ENCODE results near the gene FOXQ1. TPM values are rescaled to one million over a fixed set of nuclear protein-coding genes. Genes with fewer than 3 reads are reported as not detected.

The FOXQ1 gene
- total and polyA plus RNA-seq, 2 of the 13 experiments (the other 11 are each of a cell fraction or from before 2014, with no cell fraction given): 35.2 to 39.8 TPM

GRCh38 chr6:1263850-1264377, 48.0 kb upstream of the FOXQ1 start (continued):
- no peak for TF ChIP-seq NFAT5 (CRISPR knock-in tag; IDR thresholded peaks at IDR 0.05)
- TF ChIP-seq SALL1 (CRISPR knock-in tag; IDR thresholded peaks at IDR 0.05): peak; percentile 99
- 0 out of 2 replicates have a peak, but pooled peaks have one; percentile 9 for TF ChIP-seq USF2 (IDR thresholded peaks at IDR 0.05; ENCODE audit: low read depth, low read length)
- TF ChIP-seq USF2 (CRISPR knock-in tag; IDR thresholded peaks at IDR 0.05; ENCODE audit: borderline replicate concordance): no peak
- TF ChIP-seq DMAP1 (CRISPR knock-in tag; IDR thresholded peaks at IDR 0.05): peak; percentile 72
- TF ChIP-seq IRF2 (CRISPR knock-in tag; IDR thresholded peaks at IDR 0.05): peak; percentile 95
- no peak for TF ChIP-seq KLF12 (CRISPR knock-in tag; IDR thresholded peaks at IDR 0.05; ENCODE audit: borderline replicate concordance)
- no peak for TF ChIP-seq SRSF4 (IDR thresholded peaks at IDR 0.05; ENCODE audit: low read depth, low read length, poor library complexity, severe bottlenecking)
- peak; percentile 97 for TF ChIP-seq ERF (CRISPR knock-in tag; IDR thresholded peaks at IDR 0.05)
- peak; percentile 63; the same call in 1 of the 2 replicates for TF ChIP-seq SIN3A (IDR thresholded peaks at IDR 0.05; ENCODE audit: borderline replicate concordance, low read depth, low read length)
- no peak for TF ChIP-seq ZNF326 (CRISPR knock-in tag; IDR thresholded peaks at IDR 0.05; ENCODE audit: borderline replicate concordance)
- TF ChIP-seq SMYD3 (CRISPR knock-in tag; IDR thresholded peaks at IDR 0.05): peak; percentile 95; the same call in 1 of the 2 replicates
- peak; percentile 65 for TF ChIP-seq HIC2 (CRISPR knock-in tag; IDR thresholded peaks at IDR 0.05; ENCODE audit: low read depth)
- peak; percentile 87 for TF ChIP-seq MLX (CRISPR knock-in tag; IDR thresholded peaks at IDR 0.05)
- peak; percentile 84; the same call in 1 of the 2 replicates for TF ChIP-seq MYC (CRISPR knock-in tag; IDR thresholded peaks at IDR 0.05; ENCODE audit: borderline replicate concordance)
- peak; percentile 76 for TF ChIP-seq ETV5 (CRISPR knock-in tag; IDR thresholded peaks at IDR 0.05; ENCODE audit: borderline replicate concordance)
- TF ChIP-seq SATB2 (CRISPR knock-in tag; IDR thresholded peaks at IDR 0.05): no peak
- peak; percentile 99 for TF ChIP-seq HDAC2 (CRISPR knock-in tag; IDR thresholded peaks at IDR 0.05)
- no peak for TF ChIP-seq ISX (CRISPR knock-in tag; conservative IDR thresholded peaks at IDR 0.05)
- no peak for TF ChIP-seq ZSCAN12 (CRISPR knock-in tag; IDR thresholded peaks at IDR 0.05)
